COLO829 (cell line): Measurements from ENCODE around the gene CD79B.
"Not testable (repeated sequence)": the region's sequence is repeated elsewhere in the genome, so short reads cannot be mapped to it uniquely, and the experiment has no call there.

Experiments used
- DNase-seq: peaks from one replicate; pipeline ENCODE4 v3.0.0; 2012; ENCODE audit warnings: low spot score

CD79B gene

DNA sequence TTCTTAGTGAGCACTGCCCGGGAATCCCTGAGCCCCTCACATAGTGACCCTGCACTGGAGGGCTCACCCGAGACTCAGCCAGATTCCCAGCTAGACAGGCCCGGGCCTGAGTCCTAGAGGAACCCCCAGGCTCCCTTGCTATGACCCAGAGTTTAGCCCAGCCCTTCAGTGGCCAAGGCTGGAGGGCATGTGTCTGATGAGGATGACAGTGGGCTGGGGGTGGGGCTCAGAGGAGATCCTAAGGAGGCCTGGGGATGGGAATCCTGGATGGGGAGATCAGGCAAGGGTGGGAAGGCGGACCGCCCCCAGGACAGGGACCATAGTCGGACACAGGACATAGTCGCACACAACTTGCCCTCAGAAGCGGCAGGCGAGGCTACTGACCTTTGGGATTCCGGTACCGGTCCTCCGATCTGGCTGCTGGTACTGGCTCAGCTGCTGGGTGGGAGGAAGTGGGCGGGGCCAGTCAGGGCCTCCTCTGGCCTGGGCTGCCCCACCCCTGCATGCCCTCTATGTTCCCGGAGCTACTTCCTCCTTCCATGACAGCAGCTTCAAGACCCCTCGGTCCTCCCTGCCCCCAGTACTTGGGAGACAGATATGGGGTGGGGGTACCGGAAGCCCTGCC, 1.1 kb downstream of the CD79B start:
- no peak for DNase-seq

DNA sequence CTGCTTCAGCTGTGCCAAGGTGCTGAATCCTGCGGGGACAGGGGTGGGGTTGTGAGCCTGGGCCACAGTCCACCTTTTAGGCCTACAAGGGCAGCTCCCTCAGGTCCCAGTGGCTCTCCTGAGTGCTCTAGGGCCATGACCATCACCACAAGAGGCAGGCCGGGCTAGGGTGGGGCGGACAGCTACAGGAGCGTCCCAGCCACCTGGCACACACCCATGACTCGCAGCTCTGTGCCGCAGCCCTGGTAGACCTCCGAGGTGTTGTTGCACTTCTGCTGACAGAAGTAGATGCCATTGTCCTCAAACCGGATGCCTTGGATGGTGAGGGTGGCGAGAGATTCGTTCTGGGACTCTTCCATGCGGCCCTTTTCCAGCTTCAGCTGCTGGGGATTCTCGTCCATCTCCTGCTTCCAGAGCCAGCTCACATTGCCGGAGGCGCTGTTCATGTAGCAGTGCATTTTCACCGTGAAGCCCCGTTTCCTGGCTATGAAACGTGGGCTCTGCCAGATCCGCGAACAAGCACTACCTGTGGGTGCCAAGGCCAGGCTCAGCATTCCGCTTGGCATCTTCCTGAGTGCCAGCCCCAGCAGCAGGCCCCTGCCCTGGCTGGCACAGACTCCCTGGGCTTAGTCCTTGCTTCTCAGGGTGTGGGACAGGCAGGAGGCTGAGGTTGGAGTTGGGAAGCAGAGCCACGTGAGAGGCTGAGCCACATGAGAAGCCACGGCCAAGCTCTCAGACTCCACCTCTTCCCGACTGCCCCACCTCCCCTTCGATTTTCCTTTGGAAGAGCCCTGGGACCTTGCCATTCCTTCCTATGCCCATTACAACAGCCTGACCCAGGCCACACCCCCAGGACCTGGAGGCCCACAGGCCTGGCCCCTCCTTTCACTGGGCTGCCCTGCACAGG, 2.0 kb downstream of the CD79B start:
- DNase-seq = no peak

DNA sequence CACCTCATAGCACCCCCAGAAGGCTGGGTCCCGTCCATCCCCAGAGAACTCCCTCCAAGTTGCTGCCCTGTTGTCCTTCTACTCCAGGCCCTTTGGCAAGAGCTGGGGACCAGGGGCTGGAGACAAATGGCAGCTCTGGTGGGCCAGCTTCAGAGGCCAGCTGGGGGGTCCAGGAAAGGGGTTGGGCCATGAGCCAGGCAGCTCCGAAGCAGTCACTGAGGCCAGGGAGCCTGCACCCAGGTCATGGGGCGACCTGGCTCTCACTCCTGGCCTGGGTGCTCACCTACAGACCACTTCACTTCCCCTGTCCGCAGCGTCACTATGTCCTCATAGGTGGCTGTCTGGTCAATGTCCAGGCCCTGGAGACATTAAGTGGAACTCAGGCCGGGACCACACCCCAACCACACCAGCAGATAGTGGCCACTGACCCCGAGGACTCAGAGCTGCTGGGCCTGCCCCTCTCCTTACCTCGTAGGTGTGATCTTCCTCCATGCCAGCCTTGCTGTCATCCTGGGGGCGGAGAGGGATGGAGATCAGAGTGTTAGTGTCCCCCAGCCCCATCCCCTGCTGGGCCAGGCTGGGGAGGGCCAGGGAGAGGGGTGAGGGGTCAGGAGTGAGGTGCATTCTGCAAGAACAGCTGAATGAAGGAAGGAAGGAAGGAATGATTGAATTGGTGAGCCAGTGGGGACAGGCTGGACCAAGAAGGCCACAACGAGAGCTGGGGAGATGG, 3.0 kb downstream of the CD79B start:
- DNase-seq = no peak

DNA sequence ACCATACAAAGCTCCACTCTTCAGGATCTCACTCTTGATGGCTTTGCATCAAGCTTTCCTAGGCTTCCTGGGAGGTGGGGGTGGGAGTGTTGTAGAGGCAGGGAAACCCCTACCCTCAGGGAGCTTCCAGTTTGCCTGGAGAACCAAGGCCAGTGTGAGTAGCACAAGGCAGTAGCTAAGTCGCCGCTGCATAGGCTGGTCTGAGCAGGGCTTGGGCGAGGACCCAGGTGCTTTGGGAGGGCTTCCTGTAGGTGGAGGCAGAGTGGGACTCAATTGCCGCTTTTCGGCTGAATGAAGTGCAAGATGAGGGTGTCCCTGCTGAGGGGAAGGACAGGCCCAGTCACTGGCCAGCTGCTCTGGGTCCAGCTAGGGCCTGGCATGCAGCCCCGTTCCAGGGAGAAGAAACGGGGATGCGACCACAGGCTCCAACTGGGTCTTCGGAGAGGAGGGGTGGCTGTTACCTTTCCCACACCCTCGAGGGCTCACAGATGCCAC, 3.9 kb downstream of the CD79B start:
- DNase-seq = no peak

DNA sequence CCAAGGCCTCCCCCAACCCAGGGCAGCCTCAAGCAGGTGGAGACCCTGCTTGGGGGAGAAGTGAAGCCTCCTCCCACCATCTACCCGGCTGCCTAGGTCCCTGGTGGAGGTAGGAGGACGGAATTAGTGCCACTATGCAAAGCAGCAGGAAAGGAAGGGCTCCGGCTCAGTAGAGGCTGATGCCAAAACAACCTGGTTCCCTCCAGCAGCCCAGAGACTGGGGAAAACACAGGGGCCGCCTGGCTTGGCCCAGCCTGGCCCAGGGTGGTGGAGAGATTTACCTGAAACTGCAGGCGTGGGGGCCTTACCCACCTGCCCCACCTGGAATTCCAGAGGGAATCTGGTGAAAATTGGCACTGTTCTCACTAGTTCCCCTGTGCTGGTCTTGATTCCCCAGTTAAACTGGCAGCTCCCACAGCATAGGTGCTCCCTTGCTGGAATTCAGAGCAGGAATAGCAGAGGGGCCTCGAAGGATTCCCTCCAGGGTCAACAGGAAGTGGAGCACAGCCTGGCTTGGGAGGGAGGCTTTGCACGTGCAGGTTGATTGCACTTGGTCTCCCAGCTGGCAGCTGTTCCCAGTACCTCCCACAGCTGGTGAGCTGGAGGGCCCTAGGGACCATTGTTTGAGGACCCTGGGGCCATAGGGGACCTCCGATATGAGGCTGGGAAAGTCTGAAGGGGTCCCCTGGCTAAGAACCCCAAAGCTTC, 4.5 kb downstream of the CD79B start:
- no peak for DNase-seq

DNA sequence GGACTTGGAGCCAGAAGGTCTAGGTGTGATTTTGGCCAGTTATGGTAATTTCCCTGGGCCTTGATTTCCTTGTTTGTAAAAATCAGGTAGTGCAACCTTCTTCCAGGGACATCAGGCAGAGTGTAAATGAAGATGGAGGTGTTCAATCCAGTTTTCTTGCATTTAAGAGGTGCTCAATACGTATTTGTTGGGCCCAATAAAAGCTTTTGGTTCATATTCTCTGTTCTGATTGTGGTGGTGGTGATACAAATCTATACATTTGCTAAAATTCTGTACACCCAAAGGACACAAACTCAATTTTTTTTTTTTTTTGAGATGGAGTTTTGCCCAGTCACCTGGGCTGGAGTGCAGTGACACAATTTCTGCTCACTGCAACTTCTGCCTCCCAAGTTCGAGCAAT, 6.0 kb downstream of the CD79B start:
- DNase-seq = no peak

DNA sequence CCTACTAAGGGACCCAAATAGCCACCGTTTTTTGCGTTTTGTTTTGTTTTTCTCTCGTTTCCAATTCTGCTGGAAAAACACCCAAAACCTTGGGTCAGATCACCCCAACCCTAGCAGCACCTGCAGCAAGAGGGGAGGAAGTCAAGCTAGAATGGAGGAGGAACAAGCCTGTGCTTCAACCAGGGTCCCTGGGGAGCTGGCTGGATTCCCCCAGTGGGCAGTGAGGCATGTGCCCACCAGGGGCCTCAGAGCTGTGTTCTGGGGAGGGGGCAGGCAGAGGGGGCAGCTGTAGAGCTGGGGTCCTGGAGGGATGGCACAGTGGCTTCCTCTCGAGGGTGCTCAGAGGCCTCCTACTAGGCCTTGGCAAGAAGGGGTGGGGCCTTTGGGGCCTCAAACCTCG, 6.5 kb downstream of the CD79B start:
- DNase-seq = no peak

DNA sequence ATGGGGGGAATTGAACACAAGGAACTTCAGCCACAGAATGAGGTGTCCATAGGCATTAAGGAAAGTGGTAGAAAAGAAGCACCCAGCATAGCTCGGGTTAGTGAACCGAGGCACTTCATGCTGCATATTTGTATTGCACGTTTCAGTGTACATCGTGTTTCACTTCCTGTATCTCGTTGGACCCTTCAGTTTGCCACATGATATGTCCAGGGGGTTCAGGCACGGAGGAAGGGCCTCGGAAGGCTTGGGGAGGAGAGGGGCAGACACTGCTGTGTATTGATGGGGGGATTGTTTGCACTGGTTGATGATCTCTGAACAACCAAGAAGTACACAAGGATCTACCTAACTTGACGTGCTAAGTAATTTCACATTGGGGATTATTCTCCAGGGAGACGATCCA, 9.7 kb downstream of the CD79B start:
- DNase-seq = not testable (repeated sequence)

DNA sequence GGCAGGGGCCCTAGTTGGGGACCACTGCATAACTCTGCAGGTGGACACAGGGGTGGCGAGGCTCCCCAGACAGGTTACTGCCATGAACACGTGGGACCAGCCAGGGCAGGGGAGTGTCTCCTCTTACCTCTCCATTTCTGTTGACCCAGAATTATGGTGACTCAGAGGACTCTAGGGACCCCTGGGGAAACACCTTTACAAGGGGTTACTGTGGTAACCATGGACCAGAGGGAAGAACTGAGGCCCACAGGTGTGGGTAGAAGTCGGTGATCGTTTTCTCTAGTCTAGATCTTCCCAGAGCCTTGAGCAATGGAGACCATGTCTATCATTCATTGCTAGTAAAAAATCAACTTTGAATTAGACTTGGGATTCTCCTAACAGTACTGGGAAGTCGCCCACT, 11.4 kb downstream of the CD79B start:
- DNase-seq = not testable (repeated sequence)

DNA sequence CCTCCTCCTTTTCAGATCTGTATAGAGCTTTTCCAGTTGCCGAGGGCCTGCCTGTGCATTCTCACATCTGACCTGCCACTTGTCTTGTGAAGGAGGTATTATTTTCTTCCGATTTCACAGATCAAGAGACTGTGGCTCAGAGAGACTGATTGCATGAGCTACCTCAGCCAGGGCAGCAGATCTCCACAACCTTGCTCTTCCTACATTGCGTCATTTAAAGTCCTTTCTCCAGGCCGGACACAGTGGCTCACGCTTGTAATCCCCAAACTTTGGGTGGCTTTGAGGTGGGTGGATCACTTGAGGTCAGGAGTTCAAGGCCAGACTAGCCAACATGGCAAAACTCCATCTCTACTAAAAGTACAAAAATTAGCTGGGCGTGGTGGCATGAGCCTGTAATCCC, 12.1 kb downstream of the CD79B start:
- DNase-seq = peak; percentile 21

DNA sequence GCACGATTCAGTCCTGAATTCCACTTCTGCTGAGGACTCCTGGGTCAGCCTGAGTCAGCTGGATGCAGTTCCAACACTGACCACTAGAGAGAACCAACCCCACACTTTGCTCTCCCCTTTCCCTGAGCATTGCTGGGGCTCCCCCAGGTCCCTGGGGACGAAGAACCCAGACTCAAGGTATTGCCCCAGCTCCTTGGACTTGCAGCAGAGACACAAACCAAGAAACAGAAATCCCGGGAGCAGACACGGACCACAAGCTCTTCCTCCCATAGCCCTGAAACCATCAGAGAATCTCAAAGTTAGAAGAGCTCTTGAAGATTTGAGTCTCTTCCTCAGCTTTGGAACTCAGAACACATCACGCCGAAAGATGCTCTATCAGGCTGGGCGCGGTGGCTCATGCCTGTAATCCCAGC, 12.8 kb downstream of the CD79B start:
- DNase-seq = peak; percentile 69

DNA sequence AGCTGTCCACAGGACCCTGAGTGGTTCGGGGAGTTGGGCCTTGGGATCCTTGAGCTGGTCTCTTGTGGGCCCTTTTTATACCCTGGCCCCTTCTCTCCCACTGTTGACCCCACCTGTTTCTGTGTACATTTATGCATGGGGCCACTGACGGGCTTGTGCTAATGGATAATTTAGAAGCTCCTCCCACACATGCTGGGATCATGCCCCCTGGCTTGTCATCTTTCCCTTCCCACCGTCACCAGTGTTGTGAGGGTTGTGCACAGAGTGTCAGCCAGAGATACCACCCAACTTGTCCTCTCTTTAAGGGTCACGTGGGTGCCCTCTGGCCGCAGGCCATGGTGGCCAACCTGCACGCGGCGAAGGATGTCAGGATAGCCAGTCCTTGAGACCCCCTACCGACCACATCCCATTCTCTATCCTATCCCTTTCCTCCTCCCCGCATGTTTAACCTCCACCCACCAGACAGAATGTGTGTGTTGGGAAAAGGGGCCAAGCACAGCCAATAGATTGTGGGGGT, 13.3 kb downstream of the CD79B start, which contains the start of gene GH1:
Gene GH1, minus strand, starts transcription at position 51 of the 517 bp plus-strand sequence. CDS start 63 bp downstream, outside the sequence.
- not testable (repeated sequence) for DNase-seq

DNA sequence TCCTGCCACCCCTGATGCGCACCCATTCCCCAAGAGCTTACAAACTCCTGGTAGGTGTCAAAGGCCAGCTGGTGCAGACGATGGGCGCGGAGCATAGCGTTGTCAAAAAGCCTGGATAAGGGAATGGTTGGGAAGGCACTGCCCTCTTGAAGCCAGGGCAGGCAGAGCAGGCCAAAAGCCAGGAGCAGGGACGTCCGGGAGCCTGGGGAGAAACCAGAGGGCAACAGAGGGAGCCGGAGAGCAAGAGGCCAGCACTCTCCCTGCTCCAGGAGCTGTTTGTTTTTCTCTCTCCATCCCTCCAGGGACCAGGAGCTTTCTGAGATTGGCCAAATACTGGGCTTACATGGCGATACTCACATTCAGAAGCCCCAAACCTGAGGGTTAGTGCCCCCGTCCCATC, 13.8 kb downstream of the CD79B start:
- DNase-seq = no peak

DNA sequence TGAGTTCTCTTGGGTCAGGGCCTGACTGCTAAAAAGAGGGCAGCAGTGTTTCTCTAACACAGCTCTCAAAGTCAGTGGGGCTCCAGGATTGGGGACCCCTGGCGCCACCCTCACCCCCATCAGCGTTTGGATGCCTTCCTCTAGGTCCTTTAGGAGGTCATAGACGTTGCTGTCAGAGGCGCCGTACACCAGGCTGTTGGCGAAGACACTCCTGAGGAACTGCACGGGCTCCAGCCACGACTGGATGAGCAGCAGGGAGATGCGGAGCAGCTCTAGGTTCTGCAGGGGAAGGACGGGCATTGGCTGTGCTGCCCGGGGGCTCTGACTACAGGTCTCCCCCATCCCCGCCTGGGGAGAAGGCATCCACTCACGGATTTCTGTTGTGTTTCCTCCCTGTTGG, 14.5 kb downstream of the CD79B start:
- DNase-seq = no peak

DNA sequence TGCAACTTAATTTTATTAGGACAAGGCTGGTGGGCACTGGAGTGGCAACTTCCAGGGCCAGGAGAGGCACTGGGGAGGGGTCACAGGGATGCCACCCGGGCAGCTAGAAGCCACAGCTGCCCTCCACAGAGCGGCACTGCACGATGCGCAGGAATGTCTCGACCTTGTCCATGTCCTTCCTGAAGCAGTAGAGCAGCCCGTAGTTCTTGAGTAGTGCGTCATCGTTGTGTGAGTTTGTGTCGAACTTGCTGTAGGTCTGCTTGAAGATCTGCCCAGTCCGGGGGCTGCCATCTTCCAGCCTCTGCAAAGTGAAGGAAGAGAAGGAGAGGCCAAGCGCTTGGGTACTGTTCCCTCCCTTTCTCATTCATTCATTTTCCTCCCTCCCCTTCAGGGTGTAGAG, 14.9 kb downstream of the CD79B start:
- DNase-seq = not testable (repeated sequence)

DNA sequence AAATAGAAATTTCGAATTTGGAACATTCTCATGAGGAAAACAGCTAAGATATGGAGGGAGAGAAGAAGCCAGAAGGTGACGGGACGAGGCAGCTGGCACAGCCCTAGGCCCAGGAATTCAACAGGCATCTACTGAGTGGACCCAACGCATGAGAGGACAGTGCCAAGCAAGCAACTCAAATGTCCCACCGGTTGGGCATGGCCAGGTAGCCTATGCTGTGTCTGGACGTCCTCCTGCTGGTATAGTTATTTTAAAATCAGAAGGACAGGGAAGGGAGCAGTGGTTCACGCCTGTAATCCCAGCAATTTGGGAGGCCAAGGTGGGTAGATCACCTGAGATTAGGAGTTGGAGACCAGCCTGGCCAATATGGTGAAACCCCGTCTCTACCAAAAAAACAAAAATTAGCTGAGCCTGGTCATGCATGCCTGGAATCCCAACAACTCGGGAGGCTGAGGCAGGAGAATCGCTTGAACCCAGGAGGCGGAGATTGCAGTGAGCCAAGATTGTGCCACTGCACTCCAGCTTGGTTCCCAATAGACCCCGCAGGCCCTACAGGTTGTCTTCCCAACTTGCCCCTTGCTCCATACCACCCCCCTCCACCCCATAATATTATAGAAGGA, 15.5 kb downstream of the CD79B start:
- no peak for DNase-seq

DNA sequence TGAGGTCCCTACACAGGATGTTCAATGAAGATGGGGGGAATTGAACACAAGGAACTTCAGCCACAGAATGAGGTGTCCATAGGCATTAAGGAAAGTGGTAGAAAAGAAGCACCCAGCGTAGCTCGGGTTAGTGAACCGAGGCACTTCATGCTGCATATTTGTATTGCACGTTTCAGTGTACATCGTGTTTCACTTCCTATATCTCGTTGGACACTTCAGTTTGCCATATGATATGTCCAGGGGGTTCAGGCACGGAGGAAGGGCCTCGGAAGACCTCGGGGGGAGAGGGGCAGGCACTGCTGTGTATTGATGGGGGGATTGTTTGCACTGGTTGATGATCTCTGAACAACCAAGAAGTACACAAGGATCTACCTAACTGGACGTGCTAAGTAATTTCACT, 16.4 kb downstream of the CD79B start:
- DNase-seq = not testable (repeated sequence)

DNA sequence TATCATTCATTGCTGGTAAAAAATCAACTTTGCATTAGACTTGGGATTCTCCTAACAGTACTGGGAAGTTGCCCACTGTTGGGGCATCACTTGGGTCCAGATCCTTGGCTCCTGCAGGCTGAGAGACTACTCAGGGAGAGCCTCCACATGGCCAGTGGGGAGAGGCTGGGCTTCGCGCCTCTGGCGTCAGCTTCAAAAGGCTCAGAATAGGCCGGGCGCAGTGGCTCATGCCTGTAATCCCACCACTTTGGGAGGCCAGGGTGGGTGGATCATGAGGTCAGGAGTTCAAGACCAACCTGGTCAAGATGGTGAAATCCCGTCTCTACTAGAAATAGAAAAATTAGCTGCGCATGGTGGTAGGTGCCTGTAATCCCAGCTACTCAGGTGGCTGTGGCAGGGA, 17.7 kb downstream of the CD79B start:
- no peak for DNase-seq

DNA sequence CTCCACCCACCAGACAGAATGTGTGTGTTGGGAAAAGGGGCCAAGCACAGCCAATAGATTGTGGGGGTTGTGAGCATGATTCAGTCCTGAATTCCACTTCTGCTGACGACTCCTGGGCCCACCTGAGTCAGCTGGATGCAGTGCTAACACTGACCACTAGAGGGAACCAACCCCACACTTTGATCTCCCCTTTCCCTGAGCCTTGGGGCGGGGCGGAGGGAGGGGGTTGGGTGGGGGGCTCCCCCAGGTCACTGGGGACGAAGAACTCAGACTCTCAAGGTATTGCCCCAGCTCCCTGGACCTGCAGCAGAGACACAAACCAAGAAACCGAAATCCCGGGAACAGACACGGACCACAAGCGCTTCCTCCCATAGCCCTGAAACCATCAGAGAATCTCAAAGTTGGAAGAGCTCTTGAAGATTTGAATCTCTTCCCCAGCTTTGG, 20.5 kb downstream of the CD79B start:
- DNase-seq = peak; percentile 48

DNA sequence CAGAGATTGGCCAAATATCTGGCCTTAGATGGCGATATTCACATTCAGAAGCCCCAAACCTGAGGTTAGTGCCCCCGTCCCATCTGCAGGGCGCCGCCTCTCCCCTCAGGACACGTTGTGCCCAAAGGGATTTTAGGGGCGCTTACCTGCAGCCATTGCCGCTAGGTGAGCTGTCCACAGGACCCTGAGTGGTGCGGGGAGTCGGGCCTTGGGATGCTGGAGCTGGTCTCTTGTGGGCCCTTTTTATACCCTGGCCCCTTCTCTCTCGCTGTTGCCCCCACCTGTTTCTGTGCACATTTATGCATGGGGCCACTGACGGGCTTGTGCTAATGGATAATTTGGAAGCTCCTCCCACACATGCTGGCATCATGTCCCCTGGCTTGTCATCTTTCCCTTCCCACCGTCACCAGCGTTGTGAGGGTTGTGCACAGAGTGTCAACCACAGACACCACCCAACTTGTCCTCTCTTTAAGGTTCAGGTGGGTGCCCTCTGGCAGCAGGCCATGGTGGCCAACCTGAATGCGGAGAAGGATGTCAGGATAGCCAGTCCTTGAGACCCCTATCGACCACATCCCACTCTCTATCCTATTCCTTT, 21.0 kb downstream of the CD79B start, which contains the start of gene CSHL1:
Gene CSHL1, minus strand, starts transcription at position 218 of the 595 bp plus-strand sequence. Its CDS starts 62 bp downstream, at position 156.
- no peak for DNase-seq

DNA sequence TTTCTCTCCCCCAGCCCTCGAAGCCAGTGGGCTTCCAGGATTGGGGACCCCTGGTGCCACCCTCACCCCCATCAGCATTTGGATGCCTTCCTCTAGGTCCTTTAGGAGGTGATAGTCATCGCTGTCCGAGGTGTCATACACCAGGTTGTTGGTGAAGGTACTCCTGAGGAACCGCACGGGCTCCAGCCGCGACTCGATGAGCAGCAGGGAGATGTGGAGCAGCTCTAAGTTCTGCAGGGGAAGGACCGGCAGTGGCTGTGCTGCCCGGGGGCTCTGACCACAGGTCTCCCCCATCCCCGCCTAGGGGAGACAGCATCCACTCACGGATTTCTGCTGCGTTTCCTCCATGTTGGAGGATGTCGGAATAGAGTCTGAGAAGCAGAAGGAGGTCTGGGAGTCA, 22.0 kb downstream of the CD79B start:
- no peak for DNase-seq
